Posterior vena cava (tissue), 2 donors: Measurements from ENCODE around the gene CFHR1. TPM values are rescaled to one million over a fixed set of nuclear protein-coding genes. Genes with fewer than 3 reads are reported as not detected.
"Not testable (repeated sequence)": the region's sequence is repeated elsewhere in the genome, so short reads cannot be mapped to it uniquely, and the experiment has no call there.

ENCODE experiments used
- DNase-seq: peaks from one replicate; pipeline ENCODE4 v3.0.0-alpha.2; 2020; ENCODE audit warnings: low spot score
- intact Hi-C, 2 donors: fragments of 100-400 bp; cut with DNase I; formaldehyde crosslinking; loops; one replicate each; pipeline versions ENCODE4 v1.14.1 to v1.14.2; 2022 to 2023
- long read RNA-seq, 2 donors: library from polyadenylated mRNA; unstranded; transcript quantifications; one replicate each; pipeline ENCODE4 v2.0.0, GENCODE V29; 2020 to 2021
- total RNA-seq, 2 donors: library from RNA; stranded (reverse); fragmentation: NEBNext Ultra II Directional; extraction: Animal tissue kit (Norgen Biotek cat#: 25700); gene quantifications; one replicate each; pipeline ENCODE4 v1.2.1, GENCODE V29; 2021
- donor health status: DM: yes; HTN: yes; CAD: no.
- donor health status: DM: yes; HTN: yes; CAD: no.

The CFHR1 gene
- 1 to 10 TPM in 1 of 2 donors, under 1 TPM in 1; 0.76 to 4.0 TPM for total RNA-seq
- long read RNA-seq, donor 1, partial matches to known transcripts, result 0 of 2 reads
- long read RNA-seq, donor 1, other reads (novel, unspliced or antisense), result 2 of 2 reads
- long read RNA-seq, donor 2, result 0 reads

- DNase-seq, intact Hi-C loops: not testable (repeated sequence)
Observed at GRCh38 chr1:196819531-196819930, at the start of gene CFHR1. TSS of gene CFHR1 (plus strand) at chr1:196819731. CDS start at chr1:196819845, 114 bp downstream.

GRCh38 chr1:196769823-196770222, 49.7 kb upstream of the CFHR1 start:
- intact Hi-C loops, DNase-seq: not testable (repeated sequence)

- intact Hi-C loops, result no loop called here
- DNase-seq, result no peak
Observed at GRCh38 chr1:196773713-196774112, 45.8 kb upstream of the CFHR1 start.

DNA sequence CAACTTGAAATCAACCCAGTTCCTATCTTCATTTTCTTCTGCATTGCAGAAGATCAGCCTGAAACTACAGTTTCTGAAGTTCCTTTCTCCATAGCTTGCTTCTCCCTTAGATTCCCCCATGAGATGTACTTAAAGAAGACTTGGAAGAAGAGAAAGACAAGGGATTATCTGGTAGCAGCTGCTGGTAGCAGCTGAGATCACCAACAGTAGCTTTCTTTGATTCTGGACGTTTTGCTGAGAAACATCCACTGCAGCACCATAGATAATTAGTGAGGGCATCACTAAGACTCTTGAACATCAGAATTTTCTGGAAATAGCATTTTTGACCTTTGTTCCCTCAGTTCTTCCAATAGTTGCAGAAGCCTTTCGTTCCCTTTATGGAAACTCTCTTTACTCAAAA, 45.4 kb upstream of the CFHR1 start:
- no peak for DNase-seq
- intact Hi-C loops, result no loop called here

DNA sequence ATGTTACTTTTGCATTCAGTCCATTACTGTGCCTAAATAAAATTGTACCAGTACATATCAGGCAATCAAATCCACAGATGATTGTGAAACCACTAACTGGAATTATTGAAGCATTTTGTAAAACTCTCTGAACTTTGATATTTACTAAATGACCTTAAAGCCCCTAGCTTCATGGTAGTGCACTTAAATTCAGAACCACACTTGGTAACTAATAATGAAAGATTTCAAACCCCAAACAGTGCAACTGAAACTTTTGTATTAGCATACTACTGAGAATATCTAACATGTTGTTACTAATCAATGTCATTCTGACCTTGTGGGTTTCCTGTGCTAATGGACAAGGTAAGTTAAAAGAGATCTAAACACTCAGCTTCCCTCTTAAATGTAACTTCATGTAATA, 44.9 kb upstream of the CFHR1 start, which contains the start of gene CFHR3:
CFHR3 (plus strand) TSS at position 238 of the 400 bp plus-strand sequence; CDS start at position 285, 47 bp downstream.
- no peak for DNase-seq
- intact Hi-C loops, result no loop called here

DNA sequence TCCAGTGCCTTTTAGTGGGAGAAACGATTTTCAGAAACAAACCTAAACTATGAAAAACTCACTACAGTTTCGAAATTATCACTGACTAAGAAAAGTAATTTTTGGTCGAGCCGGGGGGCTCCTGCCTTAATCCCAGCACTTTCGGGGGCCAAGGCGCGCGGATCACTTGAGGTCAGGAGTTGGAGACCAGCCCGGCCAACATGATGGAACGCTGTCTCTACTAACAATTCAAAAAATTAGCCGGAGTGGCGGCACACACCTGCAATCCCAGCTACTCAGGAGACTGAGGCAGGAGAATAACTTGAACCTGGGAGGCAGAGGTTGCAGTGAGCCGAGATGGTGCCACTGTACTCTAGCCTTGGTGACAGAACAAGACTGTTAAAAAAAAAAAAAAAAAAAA, 41.9 kb upstream of the CFHR1 start:
- intact Hi-C loops, result no loop called here
- no peak for DNase-seq

GRCh38 chr1:196779093-196779492, 40.4 kb upstream of the CFHR1 start:
- no peak for DNase-seq
- intact Hi-C loops, result no loop called here

GRCh38 chr1:196791252-196791651, 28.3 kb upstream of the CFHR1 start:
- intact Hi-C loops, DNase-seq: not testable (repeated sequence)

- intact Hi-C loops, DNase-seq: not testable (repeated sequence)
Observed at GRCh38 chr1:196794103-196794502, 25.4 kb upstream of the CFHR1 start.

DNA sequence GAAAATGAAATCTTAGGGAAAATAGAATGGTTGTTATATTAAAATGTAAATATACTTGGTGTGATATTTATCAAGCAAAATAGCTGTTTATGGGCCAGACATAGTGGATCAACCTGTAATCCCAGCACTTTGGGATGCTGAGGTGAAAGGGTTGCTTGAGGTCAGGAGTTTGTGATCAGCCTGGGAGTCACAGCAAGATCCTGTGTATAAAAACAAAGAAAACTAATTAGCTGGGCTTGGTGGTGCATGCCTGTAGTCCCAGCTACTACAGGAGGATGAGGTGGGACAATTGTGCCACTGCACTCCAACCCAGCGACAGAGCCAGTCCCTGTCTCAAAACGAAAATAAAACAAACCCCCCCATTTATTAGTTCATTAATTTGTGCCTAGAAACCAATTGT, 21.6 kb upstream of the CFHR1 start:
- DNase-seq, result no peak
- intact Hi-C loops, result no loop called here

- intact Hi-C loops, DNase-seq: not testable (repeated sequence)
Observed at GRCh38 chr1:196801920-196802319, 17.6 kb upstream of the CFHR1 start.

GRCh38 chr1:196808529-196809235, 10.8 kb upstream of the CFHR1 start:
- peak; percentile 76 for DNase-seq
- intact Hi-C loops, result no loop called here

DNA sequence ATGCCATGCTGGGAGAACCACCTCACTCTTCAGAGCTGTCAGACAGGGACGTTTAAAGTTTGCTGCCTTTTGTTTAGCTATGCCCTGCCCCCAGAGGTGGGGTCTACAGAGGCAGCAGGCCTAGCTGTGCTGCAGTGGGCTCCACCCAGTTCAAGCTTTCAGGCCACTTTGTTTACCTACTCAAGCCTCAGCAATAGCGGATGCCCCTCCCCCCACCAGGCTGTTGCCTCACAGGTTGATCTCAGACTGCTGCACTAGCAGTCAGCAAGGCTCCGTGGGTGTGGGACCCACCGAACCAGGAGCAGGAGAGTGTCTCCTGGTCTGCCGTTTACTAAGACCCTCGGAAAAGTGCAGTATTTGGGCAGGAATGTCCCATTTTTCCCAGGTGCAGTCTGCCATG, 2.1 kb upstream of the CFHR1 start:
- intact Hi-C loops, DNase-seq: not testable (repeated sequence)

GRCh38 chr1:196827860-196828259, 8.3 kb downstream of the CFHR1 start:
- DNase-seq, intact Hi-C loops: not testable (repeated sequence)

- DNase-seq, intact Hi-C loops: not testable (repeated sequence)
Observed at GRCh38 chr1:196849613-196850492, 30.3 kb downstream of the CFHR1 start.

DNA sequence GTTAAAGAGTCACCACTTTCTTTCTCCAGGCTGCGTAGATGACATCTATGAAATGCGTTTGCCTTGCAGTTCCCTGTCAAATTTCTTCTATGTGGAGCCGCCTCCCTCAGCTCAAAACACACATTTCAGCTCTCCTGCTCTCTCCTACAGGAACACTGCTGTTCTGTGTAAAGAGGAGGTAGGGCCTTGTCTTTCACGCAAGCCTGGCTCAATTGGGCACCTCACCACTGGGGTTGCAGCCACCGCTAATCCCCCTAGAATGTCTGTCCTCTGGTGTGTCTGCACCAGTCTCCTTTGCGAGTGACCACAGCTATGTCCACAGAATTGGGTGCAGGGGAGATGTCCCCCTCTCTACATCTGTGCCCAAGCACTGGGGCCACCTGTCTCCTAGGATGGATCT, 36.5 kb downstream of the CFHR1 start:
- intact Hi-C loops, result no loop called here
- DNase-seq, result no peak

DNA sequence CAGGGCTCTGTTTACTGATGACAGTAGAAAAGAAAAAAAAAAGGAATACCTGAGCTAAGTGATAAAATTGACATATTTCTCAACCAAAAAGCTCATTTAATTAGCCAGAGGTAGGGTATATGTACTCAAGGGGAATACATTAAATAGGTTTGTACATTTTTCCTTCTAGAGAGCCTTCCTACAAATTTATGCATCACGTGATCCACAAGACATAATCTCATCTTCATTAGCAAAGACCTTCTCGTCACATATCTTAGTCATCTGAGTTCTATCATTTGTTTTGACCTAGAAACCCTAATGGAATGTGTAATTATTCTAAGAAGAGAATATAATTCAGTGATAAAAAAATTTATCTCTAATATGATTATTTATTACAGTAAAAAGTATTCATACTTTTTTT, 37.7 kb downstream of the CFHR1 start:
- no peak for DNase-seq
- intact Hi-C loops, result no loop called here

- DNase-seq, result no peak
- intact Hi-C loops, result no loop called here
Observed at GRCh38 chr1:196858811-196859210, 39.3 kb downstream of the CFHR1 start.

- no peak for DNase-seq
- intact Hi-C loops, result no loop called here
Observed at GRCh38 chr1:196860323-196860884, 40.9 kb downstream of the CFHR1 start.

DNA sequence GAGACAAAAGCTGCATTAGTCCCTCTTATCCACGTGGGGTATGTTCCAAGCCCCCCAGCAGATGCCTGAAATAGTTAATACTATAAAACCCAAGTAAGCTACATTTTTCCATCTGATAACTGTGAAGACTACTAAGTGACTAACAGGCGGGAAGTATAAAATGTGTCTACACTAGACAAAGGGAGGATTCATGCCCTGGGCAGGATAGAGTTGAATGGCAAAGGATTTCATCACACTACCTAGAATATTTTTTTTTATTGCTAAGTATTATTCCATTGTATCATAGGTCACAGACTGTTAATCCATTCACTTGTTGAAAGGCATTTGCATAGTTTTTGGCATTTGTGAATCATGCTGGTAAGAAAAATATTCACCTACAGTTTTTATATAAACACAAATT, 41.9 kb downstream of the CFHR1 start:
- intact Hi-C loops, result no loop called here

More for the DNA sequence above, 41.9 kb downstream of the CFHR1 start:
- DNase-seq, result no peak
